Neural progenitor cell (in vitro differentiated cells): Measurements from ENCODE around the gene ARL6IP6.
"Not testable (repeated sequence)": the region's sequence is repeated elsewhere in the genome, so short reads cannot be mapped to it uniquely, and the experiment has no call there.

Experiments used
- EZH2 ChIP-seq: fragments of 200-600 bp; sonication (generic); IDR thresholded peaks from 2 replicates; pipeline ENCODE4 v1.6.1; 2017; ENCODE audit warnings: antibody characterized with exemption, mild to moderate bottlenecking, moderate library complexity
- EZH2phosphoT487 ChIP-seq: fragments of 200-600 bp; sonication (generic); IDR thresholded peaks from 2 replicates; pipeline ENCODE4 v1.6.1; 2017; ENCODE audit warnings: antibody characterized with exemption
- TF ChIP-seq, protein P1 (sequence below): fragments of 200-600 bp; sonication (generic); IDR thresholded peaks from 2 replicates; pipeline ENCODE4 v1.5.1; 2017; ENCODE audit warnings: antibody characterized with exemption, mild to moderate bottlenecking

DNA sequence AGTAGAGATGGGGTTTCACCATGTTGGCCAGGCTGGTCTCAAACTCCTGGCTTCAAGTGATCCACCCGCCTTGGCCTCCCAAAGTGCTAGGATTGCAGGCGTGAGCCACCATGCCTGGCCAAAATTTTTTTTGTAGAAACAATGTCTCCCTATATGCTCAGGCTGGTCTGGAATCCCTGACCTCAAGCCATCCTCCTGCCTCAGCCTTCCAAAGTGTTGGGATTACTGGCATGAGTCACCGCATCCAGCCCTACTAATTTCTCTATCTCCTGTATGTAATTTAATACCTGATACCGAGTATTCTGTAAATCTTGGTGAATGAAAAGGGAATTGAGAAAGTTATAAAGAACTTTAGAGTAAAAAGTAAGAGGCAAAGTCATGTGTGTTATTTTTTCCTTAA lies 29.3 kb downstream of the ARL6IP6 start:
- TF ChIP-seq, protein P1, sequence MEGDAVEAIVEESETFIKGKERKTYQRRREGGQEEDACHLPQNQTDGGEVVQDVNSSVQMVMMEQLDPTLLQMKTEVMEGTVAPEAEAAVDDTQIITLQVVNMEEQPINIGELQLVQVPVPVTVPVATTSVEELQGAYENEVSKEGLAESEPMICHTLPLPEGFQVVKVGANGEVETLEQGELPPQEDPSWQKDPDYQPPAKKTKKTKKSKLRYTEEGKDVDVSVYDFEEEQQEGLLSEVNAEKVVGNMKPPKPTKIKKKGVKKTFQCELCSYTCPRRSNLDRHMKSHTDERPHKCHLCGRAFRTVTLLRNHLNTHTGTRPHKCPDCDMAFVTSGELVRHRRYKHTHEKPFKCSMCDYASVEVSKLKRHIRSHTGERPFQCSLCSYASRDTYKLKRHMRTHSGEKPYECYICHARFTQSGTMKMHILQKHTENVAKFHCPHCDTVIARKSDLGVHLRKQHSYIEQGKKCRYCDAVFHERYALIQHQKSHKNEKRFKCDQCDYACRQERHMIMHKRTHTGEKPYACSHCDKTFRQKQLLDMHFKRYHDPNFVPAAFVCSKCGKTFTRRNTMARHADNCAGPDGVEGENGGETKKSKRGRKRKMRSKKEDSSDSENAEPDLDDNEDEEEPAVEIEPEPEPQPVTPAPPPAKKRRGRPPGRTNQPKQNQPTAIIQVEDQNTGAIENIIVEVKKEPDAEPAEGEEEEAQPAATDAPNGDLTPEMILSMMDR = not testable (repeated sequence)
- not testable (repeated sequence) for TF ChIP-seq EZH2, EZH2phosphoT487
